ENCODE measurements around the gene PCED1B. TPM values are rescaled to one million over a fixed set of nuclear protein-coding genes. Genes with fewer than 3 reads are reported as not detected.

The PCED1B gene
- total RNA-seq, 2 donors from 2014 or later: 6.6 to 12.3 TPM

- Histone ChIP-seq H3K9me3 (no peaks in the 10 kb centered on the region), H3K36me3 (no peaks in the 10 kb centered on the region), H3K4me3 (no peak overlapping the region), H3K4me1 (ENCODE audit: control insufficient read depth in 1 of 2, low read depth in 2 of 2) (peaks cover 0 to 22% of the 10 kb centered on the region in 2 donors), H3K27ac (peak overlapping the region; percentile 23 to 45), H3K27me3 (replicated peaks; ENCODE audit: insufficient read depth) (no peaks in the 10 kb centered on the region)
- ATAC-seq (ENCODE audit: insufficient number of reproducible peaks, low FRiP score, low read depth) (no peak), DNase-seq (ENCODE audit: low spot score) (no peak)
- no peak for TF ChIP-seq CTCF (IDR thresholded peaks at IDR 0.05)
These were observed 68.3 kb downstream of the PCED1B start for GRCh38 chr12:47147739-47148138.

- no peak overlapping the region for H3K4me3 ChIP-seq
- H3K36me3 ChIP-seq: no peaks in the 10 kb centered on the region
- H3K27me3 ChIP-seq (replicated peaks; ENCODE audit: insufficient read depth): no peaks in the 10 kb centered on the region
- H3K27ac ChIP-seq: no peak overlapping the region
- ATAC-seq (ENCODE audit: insufficient number of reproducible peaks, low FRiP score, low read depth) (no peak), DNase-seq (ENCODE audit: low spot score) (no peak)
- H3K4me1 ChIP-seq (ENCODE audit: control insufficient read depth in 1 of 2, low read depth in 2 of 2): peaks cover 0 to 22% of the 10 kb centered on the region in 2 donors
- no peaks in the 10 kb centered on the region for H3K9me3 ChIP-seq
- no peak for TF ChIP-seq CTCF (IDR thresholded peaks at IDR 0.05)
These were observed 69.7 kb downstream of the PCED1B start for GRCh38 chr12:47149146-47149545.

- H3K9me3 ChIP-seq: no peaks in the 10 kb centered on the region
- H3K4me3 ChIP-seq: no peak overlapping the region
These were observed 72.7 kb downstream of the PCED1B start for GRCh38 chr12:47152095-47152494.

GRCh38 chr12:47155457-47156166, 76.2 kb downstream of the PCED1B start:
- peak overlapping the region; percentile 29 to 45 for H3K27ac ChIP-seq
- ATAC-seq (ENCODE audit: insufficient number of reproducible peaks, low FRiP score, low read depth): no peak
- TF ChIP-seq CTCF (IDR thresholded peaks at IDR 0.05): no peak

More at GRCh38 chr12:47152095-47152494, 72.7 kb downstream of the PCED1B start:
- H3K27me3 ChIP-seq (replicated peaks; ENCODE audit: insufficient read depth): no peaks in the 10 kb centered on the region
- H3K36me3 ChIP-seq: no peaks in the 10 kb centered on the region
- no peak for ATAC-seq (ENCODE audit: insufficient number of reproducible peaks, low FRiP score, low read depth)
- peaks cover 7 to 31% of the 10 kb centered on the region in 2 donors for H3K4me1 ChIP-seq (ENCODE audit: control insufficient read depth in 1 of 2, low read depth in 2 of 2)
- TF ChIP-seq CTCF (IDR thresholded peaks at IDR 0.05): no peak
- no peak overlapping the region for H3K27ac ChIP-seq
- no peak for DNase-seq (ENCODE audit: low spot score)

GRCh38 chr12:47156167-47156736, 76.8 kb downstream of the PCED1B start:
- peak; percentile 88 for ATAC-seq (ENCODE audit: insufficient number of reproducible peaks, low FRiP score, low read depth)
- Histone ChIP-seq H3K27me3 (replicated peaks; ENCODE audit: insufficient read depth) (no peaks in the 10 kb centered on the region), H3K4me3 (no peak overlapping the region), H3K36me3 (no peaks in the 10 kb centered on the region), H3K27ac (peak overlapping the region; percentile 29 to 45), H3K4me1 (ENCODE audit: control insufficient read depth in 1 of 2, low read depth in 2 of 2) (peaks cover 7 to 15% of the 10 kb centered on the region in 2 donors), H3K9me3 (no peaks in the 10 kb centered on the region)
- no peak for DNase-seq (ENCODE audit: low spot score)
- TF ChIP-seq CTCF (IDR thresholded peaks at IDR 0.05): no peak

More at GRCh38 chr12:47155457-47156166, 76.2 kb downstream of the PCED1B start:
- Histone ChIP-seq H3K36me3 (no peaks in the 10 kb centered on the region), H3K4me1 (ENCODE audit: control insufficient read depth in 1 of 2, low read depth in 2 of 2) (peaks cover 7 to 15% of the 10 kb centered on the region in 2 donors), H3K9me3 (no peaks in the 10 kb centered on the region), H3K4me3 (no peak overlapping the region), H3K27me3 (replicated peaks; ENCODE audit: insufficient read depth) (no peaks in the 10 kb centered on the region)
- DNase-seq (ENCODE audit: low spot score): no peak
